Activated CD4-positive, alpha-beta T cell treated with anti-CD3 and anti-CD28 coated beads, Interleukin-2, amount 10 ng/mL, durations not matched to agents 7 days and 5 days (primary cell): ENCODE data around the gene GPR52. TPM values are rescaled to one million over a fixed set of nuclear protein-coding genes. Genes with fewer than 3 reads are reported as not detected.

Experiments
- CTCF ChIA-PET: fragments of 350-600 bp; sonication (Branson Sonifier 250); formaldehyde crosslinking; loops from one replicate; lab custom pipeline; 2021; ENCODE audit warnings: antibody characterized with exemption; lab: Charles Lee
- POLR2A ChIA-PET: fragments of 350-600 bp; sonication (Branson Sonifier 250); formaldehyde crosslinking; loops from one replicate; lab custom pipeline; 2021; ENCODE audit warnings: antibody characterized with exemption; lab: Charles Lee
- DNase-seq: peaks from one replicate; pipeline ENCODE4 v3.0.0-alpha.2; 2020
- H3K27ac Mint-ChIP-seq: one replicate; pipeline ENCODE4 v1.8.0; 2021; ENCODE audit warnings: mild to moderate bottlenecking, moderate library complexity, mixed read lengths
- H3K27me3 Mint-ChIP-seq: one replicate; pipeline ENCODE4 v1.8.0; 2021; ENCODE audit warnings: mixed read lengths
- H3K36me3 Mint-ChIP-seq: one replicate; pipeline ENCODE4 v1.8.0; 2021; ENCODE audit warnings: low read depth, mixed read lengths
- H3K4me1 Mint-ChIP-seq: one replicate; pipeline ENCODE4 v1.8.0; 2021; ENCODE audit warnings: mixed read lengths
- H3K4me3 Mint-ChIP-seq: one replicate; pipeline ENCODE4 v1.8.0; 2021; ENCODE audit warnings: mild to moderate bottlenecking, moderate library complexity, mixed read lengths
- H3K9me3 Mint-ChIP-seq: one replicate; pipeline ENCODE4 v1.8.0; 2021; ENCODE audit warnings: mixed read lengths
- total RNA-seq, 2 experiments: library from RNA; stranded (reverse); gene quantifications; one replicate each; pipeline ENCODE4 v1.2.3, GENCODE V29; 2021

GPR52 gene
- total RNA-seq, 2 experiments from 2014 or later = 1.9 to 2.9 TPM

- H3K4me1 Mint-ChIP-seq = no peaks in the 10 kb centered on the region
- no peaks in the 10 kb centered on the region for H3K36me3 Mint-ChIP-seq
- no peak overlapping the region for H3K27ac Mint-ChIP-seq
- CTCF ChIA-PET = no interaction called here
- H3K9me3 Mint-ChIP-seq = no peaks in the 10 kb centered on the region
- no peak overlapping the region for H3K4me3 Mint-ChIP-seq
- POLR2A ChIA-PET = no interaction called here
- DNase-seq = no peak
- H3K27me3 Mint-ChIP-seq = no peaks in the 10 kb centered on the region
Observed at GRCh38 chr1:174426153-174426552, 21.6 kb upstream of the GPR52 start.

GRCh38 chr1:174428033-174428432 lies 19.7 kb upstream of the GPR52 start:
- DNase-seq = no peak
- Mint-ChIP-seq H3K27me3 (no peaks in the 10 kb centered on the region), H3K27ac (no peak overlapping the region), H3K4me3 (no peak overlapping the region), H3K36me3 (no peaks in the 10 kb centered on the region), H3K4me1 (no peaks in the 10 kb centered on the region), H3K9me3 (no peaks in the 10 kb centered on the region)
- ChIA-PET CTCF (no interaction called here), POLR2A (no interaction called here)

- Mint-ChIP-seq H3K27me3 (no peaks in the 10 kb centered on the region), H3K4me3 (no peak overlapping the region), H3K9me3 (no peaks in the 10 kb centered on the region), H3K4me1 (no peaks in the 10 kb centered on the region), H3K36me3 (no peaks in the 10 kb centered on the region), H3K27ac (no peak overlapping the region)
- DNase-seq = no peak
- POLR2A ChIA-PET = no interaction called here
- CTCF ChIA-PET = no interaction called here
Observed at GRCh38 chr1:174428739-174429138, 19.0 kb upstream of the GPR52 start.

- Mint-ChIP-seq H3K27ac (no peak overlapping the region), H3K4me3 (no peak overlapping the region), H3K4me1 (no peaks in the 10 kb centered on the region), H3K36me3 (peaks cover 2% of the 10 kb centered on the region), H3K9me3 (peaks cover 2% of the 10 kb centered on the region), H3K27me3 (no peaks in the 10 kb centered on the region)
- CTCF ChIA-PET = no interaction called here
- POLR2A ChIA-PET = no interaction called here
- DNase-seq = no peak
Observed at GRCh38 chr1:174433451-174433850, 14.3 kb upstream of the GPR52 start.

GRCh38 chr1:174445351-174445750 lies 2.4 kb upstream of the GPR52 start:
- POLR2A ChIA-PET = no interaction called here
- CTCF ChIA-PET = no interaction called here
- Mint-ChIP-seq H3K4me3 (no peak overlapping the region), H3K27ac (no peak overlapping the region), H3K36me3 (no peaks in the 10 kb centered on the region), H3K4me1 (no peaks in the 10 kb centered on the region), H3K27me3 (no peaks in the 10 kb centered on the region), H3K9me3 (no peaks in the 10 kb centered on the region)
- no peak for DNase-seq

GRCh38 chr1:174445817-174446216 lies 1.9 kb upstream of the GPR52 start:
- H3K9me3 Mint-ChIP-seq = no peaks in the 10 kb centered on the region
- no peaks in the 10 kb centered on the region for H3K36me3 Mint-ChIP-seq
- ChIA-PET POLR2A (no interaction called here), CTCF (no interaction called here)
- no peaks in the 10 kb centered on the region for H3K27me3 Mint-ChIP-seq
- DNase-seq = no peak
- H3K4me3 Mint-ChIP-seq = no peak overlapping the region
- H3K4me1 Mint-ChIP-seq = no peaks in the 10 kb centered on the region
- no peak overlapping the region for H3K27ac Mint-ChIP-seq

- no peaks in the 10 kb centered on the region for H3K4me1 Mint-ChIP-seq
- no peaks in the 10 kb centered on the region for H3K9me3 Mint-ChIP-seq
- H3K27ac Mint-ChIP-seq = no peak overlapping the region
- ChIA-PET CTCF (no interaction called here), POLR2A (no interaction called here)
- H3K36me3 Mint-ChIP-seq = no peaks in the 10 kb centered on the region
- no peaks in the 10 kb centered on the region for H3K27me3 Mint-ChIP-seq
- no peak overlapping the region for H3K4me3 Mint-ChIP-seq
- no peak for DNase-seq
Observed at GRCh38 chr1:174448531-174448883, 743 bp downstream of the GPR52 start.

GRCh38 chr1:174448974-174449373 lies 1.2 kb downstream of the GPR52 start:
- H3K27me3 Mint-ChIP-seq = no peaks in the 10 kb centered on the region
- ChIA-PET CTCF (no interaction called here), POLR2A (no interaction called here)
- H3K27ac Mint-ChIP-seq = no peak overlapping the region
- DNase-seq = no peak
- H3K4me1 Mint-ChIP-seq = no peaks in the 10 kb centered on the region
- H3K36me3 Mint-ChIP-seq = no peaks in the 10 kb centered on the region
- H3K9me3 Mint-ChIP-seq = no peaks in the 10 kb centered on the region
- H3K4me3 Mint-ChIP-seq = no peak overlapping the region

- H3K27ac Mint-ChIP-seq = no peak overlapping the region
- CTCF ChIA-PET = no interaction called here
- H3K27me3 Mint-ChIP-seq = no peaks in the 10 kb centered on the region
- H3K9me3 Mint-ChIP-seq = no peaks in the 10 kb centered on the region
- no peak for DNase-seq
- no peaks in the 10 kb centered on the region for H3K4me1 Mint-ChIP-seq
- POLR2A ChIA-PET = no interaction called here
- no peaks in the 10 kb centered on the region for H3K36me3 Mint-ChIP-seq
- no peak overlapping the region for H3K4me3 Mint-ChIP-seq
Observed at GRCh38 chr1:174451408-174451807, 3.6 kb downstream of the GPR52 start.

GRCh38 chr1:174465855-174466254 lies 18.1 kb downstream of the GPR52 start:
- Mint-ChIP-seq H3K27me3 (no peaks in the 10 kb centered on the region), H3K27ac (no peak overlapping the region), H3K4me1 (no peaks in the 10 kb centered on the region), H3K36me3 (no peaks in the 10 kb centered on the region), H3K4me3 (no peak overlapping the region), H3K9me3 (no peaks in the 10 kb centered on the region)
- ChIA-PET POLR2A (no interaction called here), CTCF (no interaction called here)
- no peak for DNase-seq

- ChIA-PET POLR2A (no interaction called here), CTCF (interaction anchor here (1.0 kb wide), 1 partner anchor 12 kb away, joined by 3 read pairs; no protein-coding TSS in a partner anchor)
- Mint-ChIP-seq H3K9me3 (no peaks in the 10 kb centered on the region), H3K4me3 (no peak overlapping the region), H3K27ac (no peak overlapping the region), H3K4me1 (no peaks in the 10 kb centered on the region), H3K36me3 (no peaks in the 10 kb centered on the region), H3K27me3 (no peaks in the 10 kb centered on the region)
- no peak for DNase-seq
Observed at GRCh38 chr1:174466607-174467006, 18.8 kb downstream of the GPR52 start.

GRCh38 chr1:174469052-174469451 lies 21.3 kb downstream of the GPR52 start:
- CTCF ChIA-PET = no interaction called here
- no peak for DNase-seq
- no peak overlapping the region for H3K4me3 Mint-ChIP-seq
- no peaks in the 10 kb centered on the region for H3K9me3 Mint-ChIP-seq
- H3K36me3 Mint-ChIP-seq = no peaks in the 10 kb centered on the region
- H3K27me3 Mint-ChIP-seq = no peaks in the 10 kb centered on the region
- H3K27ac Mint-ChIP-seq = no peak overlapping the region
- POLR2A ChIA-PET = no interaction called here
- no peaks in the 10 kb centered on the region for H3K4me1 Mint-ChIP-seq

GRCh38 chr1:174469687-174470086 lies 21.9 kb downstream of the GPR52 start:
- Mint-ChIP-seq H3K4me1 (no peaks in the 10 kb centered on the region), H3K4me3 (no peak overlapping the region), H3K9me3 (no peaks in the 10 kb centered on the region), H3K36me3 (no peaks in the 10 kb centered on the region), H3K27me3 (no peaks in the 10 kb centered on the region), H3K27ac (no peak overlapping the region)
- ChIA-PET POLR2A (no interaction called here), CTCF (no interaction called here)
- DNase-seq = no peak

GRCh38 chr1:174479281-174479680 lies 31.5 kb downstream of the GPR52 start:
- no peaks in the 10 kb centered on the region for H3K4me1 Mint-ChIP-seq
- DNase-seq = no peak
- H3K4me3 Mint-ChIP-seq = no peak overlapping the region
- no peaks in the 10 kb centered on the region for H3K9me3 Mint-ChIP-seq
- no peaks in the 10 kb centered on the region for H3K36me3 Mint-ChIP-seq
- no peak overlapping the region for H3K27ac Mint-ChIP-seq
- CTCF ChIA-PET = no interaction called here
- POLR2A ChIA-PET = no interaction called here
- no peaks in the 10 kb centered on the region for H3K27me3 Mint-ChIP-seq
